Ishikawa (cell line): ENCODE data around the gene TGFBR3.

Source experiments
- CEBPB ChIP-seq: IDR thresholded peaks from 2 replicates; pipeline ENCODE4 v1.6.1; 2012
- CREB1 ChIP-seq: IDR thresholded peaks from 2 replicates; pipeline ENCODE4 v1.6.1; 2012; ENCODE audit warnings: low read depth
- EGR1 ChIP-seq: IDR thresholded peaks from 2 replicates; pipeline ENCODE4 v1.6.1; 2012
- EP300 ChIP-seq: IDR thresholded peaks from 2 replicates; pipeline ENCODE4 v1.6.1; 2012; ENCODE audit warnings: borderline replicate concordance
- FOXM1 ChIP-seq: IDR thresholded peaks from 2 replicates; pipeline ENCODE4 v1.6.1; 2012; ENCODE audit warnings: low read depth, borderline replicate concordance
- MAX ChIP-seq: IDR thresholded peaks from 2 replicates; pipeline ENCODE4 v1.6.1; 2012
- NFIC ChIP-seq: IDR thresholded peaks from 2 replicates; pipeline ENCODE4 v1.6.1; 2012
- RAD21 ChIP-seq: IDR thresholded peaks from 2 replicates; pipeline ENCODE4 v1.6.1; 2012; ENCODE audit warnings: low read depth
- REST ChIP-seq: IDR thresholded peaks from 2 replicates; pipeline ENCODE4 v1.6.1; 2012; ENCODE audit warnings: low read depth, mild to moderate bottlenecking
- TAF1 ChIP-seq: IDR thresholded peaks from 2 replicates; pipeline ENCODE4 v1.6.1; 2012; ENCODE audit warnings: low read depth, mild to moderate bottlenecking
- TCF12 ChIP-seq: IDR thresholded peaks from 2 replicates; pipeline ENCODE4 v1.6.1; 2012; ENCODE audit warnings: low read depth
- TEAD4 ChIP-seq: IDR thresholded peaks from 2 replicates; pipeline ENCODE4 v1.6.1; 2012
- USF1 ChIP-seq: IDR thresholded peaks from 2 replicates; pipeline ENCODE4 v1.6.1; 2012
- YY1 ChIP-seq: IDR thresholded peaks from 2 replicates; pipeline ENCODE4 v1.6.1; 2012; ENCODE audit warnings: low read depth
- ZBTB7A ChIP-seq: IDR thresholded peaks from 2 replicates; pipeline ENCODE4 v1.6.1; 2012; ENCODE audit warnings: low read depth

Gene TGFBR3

GRCh38 chr1:91687452-91687851 is 198.5 kb downstream of the TGFBR3 start:
- no peak for TF ChIP-seq EP300

GRCh38 chr1:91685994-91686393 is 200.0 kb downstream of the TGFBR3 start:
- TF ChIP-seq CEBPB: no peak
- TF ChIP-seq USF1: no peak
- no peak for TF ChIP-seq ZBTB7A
- TF ChIP-seq EP300: no peak
- TF ChIP-seq TEAD4: no peak
- no peak for TF ChIP-seq RAD21
- no peak for TF ChIP-seq MAX
- TF ChIP-seq EGR1: no peak
- no peak for TF ChIP-seq FOXM1
- no peak for TF ChIP-seq TCF12
- no peak for TF ChIP-seq CREB1
- no peak for TF ChIP-seq REST
- TF ChIP-seq TAF1: no peak
- TF ChIP-seq NFIC: no peak
- no peak for TF ChIP-seq YY1

GRCh38 chr1:91684481-91685196 is 201.3 kb downstream of the TGFBR3 start:
- no peak for TF ChIP-seq MAX
- TF ChIP-seq CEBPB: no peak
- no peak for TF ChIP-seq ZBTB7A
- no peak for TF ChIP-seq RAD21
- no peak for TF ChIP-seq TAF1
- no peak for TF ChIP-seq NFIC

- TF ChIP-seq REST: no peak
- no peak for TF ChIP-seq NFIC
- TF ChIP-seq TCF12: no peak
- no peak for TF ChIP-seq CREB1
- no peak for TF ChIP-seq MAX
- TF ChIP-seq EP300: no peak
- TF ChIP-seq YY1: no peak
- no peak for TF ChIP-seq RAD21
- TF ChIP-seq FOXM1: no peak
- TF ChIP-seq ZBTB7A: no peak
- no peak for TF ChIP-seq TAF1
- no peak for TF ChIP-seq CEBPB
- no peak for TF ChIP-seq USF1
- TF ChIP-seq EGR1: no peak
- no peak for TF ChIP-seq TEAD4
Observed at GRCh38 chr1:91683598-91683951, 202.4 kb downstream of the TGFBR3 start.

GRCh38 chr1:91682882-91683597 is 202.9 kb downstream of the TGFBR3 start:
- TF ChIP-seq RAD21 (no peak), ZBTB7A (no peak), CEBPB (no peak), FOXM1 (no peak), NFIC (no peak), YY1 (no peak), TAF1 (no peak), TEAD4 (no peak), TCF12 (no peak), CREB1 (no peak)
